PC-3 (cell line): ENCODE data around the gene EFR3B. TPM values are rescaled to one million over a fixed set of nuclear protein-coding genes. Genes with fewer than 3 reads are reported as not detected.

ENCODE experiments used
- ATAC-seq: fragments of 200-7000 bp; cut with Tn5 transposase; 2 replicates; pipeline ENCODE4 v1.9.1; 2020; ENCODE audit warnings: mild to moderate bottlenecking, moderate library complexity
- BruUV-seq: library from RNA; stranded (reverse); fragments of 400-500 nt; replicated peaks from 2 replicates; lab custom pipeline; 2021; lab: Mats Ljungman, UMichigan
- CTCF ChIA-PET: fragments of 300-600 bp; sonication (Branson Sonifier 250); formaldehyde crosslinking; loops from one replicate; lab custom pipeline; 2022; ENCODE audit warnings: antibody characterized with exemption; lab: Charles Lee
- POLR2A ChIA-PET: fragments of 300-600 bp; sonication (Branson Sonifier 250); formaldehyde crosslinking; loops from one replicate; lab custom pipeline; 2022; ENCODE audit warnings: antibody characterized with exemption; ENCODE audit not compliant: unreplicated experiment; lab: Charles Lee
- DNase-seq: peaks from one replicate; pipeline ENCODE4 v3.0.0-alpha.2; 2015
- H2AFZ ChIP-seq: fragments of 300-600 bp; sonication (generic); 2 replicates; pipeline ENCODE4 v1.6.0; 2016; ENCODE audit warnings: antibody characterized with exemption, low read length
- H3F3A ChIP-seq: fragments of 300-600 bp; sonication (generic); one replicate; pipeline ENCODE4 v1.6.0; 2017; ENCODE audit warnings: antibody characterized with exemption, low read length, control low read depth, mild to moderate bottlenecking; ENCODE audit not compliant: unreplicated experiment
- H3K27ac ChIP-seq: fragments of 300-600 bp; sonication (generic); 2 replicates; pipeline ENCODE4 v1.5.1; 2016; ENCODE audit warnings: mild to moderate bottlenecking, low read length
- H3K27me3 ChIP-seq: fragments of 300-600 bp; sonication (generic); 2 replicates; pipeline ENCODE4 v1.6.1; 2016; ENCODE audit warnings: low read length, mixed read lengths
- H3K36me3 ChIP-seq: fragments of 300-600 bp; sonication (generic); 2 replicates; pipeline ENCODE4 v1.6.1; 2016; ENCODE audit warnings: low read depth, mixed run types, low read length, mixed read lengths
- H3K4me1 ChIP-seq: fragments of 300-600 bp; sonication (generic); 2 replicates; pipeline ENCODE4 v1.5.1; 2016; ENCODE audit warnings: low read length; ENCODE audit not compliant: insufficient read depth
- H3K4me2 ChIP-seq: fragments of 300-600 bp; sonication (generic); 2 replicates; pipeline ENCODE4 v1.6.0; 2016; ENCODE audit warnings: low read length
- H3K4me3 ChIP-seq: fragments of 300-600 bp; sonication (generic); 2 replicates; pipeline ENCODE4 v1.5.1; 2016; ENCODE audit warnings: mild to moderate bottlenecking, low read length, mixed read lengths
- H3K79me2 ChIP-seq: fragments of 300-600 bp; sonication (generic); 2 replicates; pipeline ENCODE4 v1.6.1; 2017; ENCODE audit warnings: low read length, mixed read lengths
- H3K9ac ChIP-seq: fragments of 300-600 bp; sonication (generic); 2 replicates; pipeline ENCODE4 v1.6.0; 2016; ENCODE audit warnings: mild to moderate bottlenecking, low read length
- H3K9me2 ChIP-seq: fragments of 300-600 bp; sonication (generic); replicated peaks from 2 replicates; pipeline ENCODE4 v1.6.1; 2016; ENCODE audit warnings: mixed run types, low read length, mixed read lengths
- H3K9me3 ChIP-seq: fragments of 300-600 bp; sonication (generic); 2 replicates; pipeline ENCODE4 v1.6.1; 2016; ENCODE audit warnings: low read length, mixed read lengths
- H4K20me1 ChIP-seq: fragments of 300-600 bp; sonication (generic); 2 replicates; pipeline ENCODE4 v1.6.1; 2016; ENCODE audit warnings: low read length, mixed read lengths
- CTCF ChIP-seq: fragments of 300-600 bp; sonication (generic); conservative IDR thresholded peaks from 2 replicates; pipeline ENCODE4 v1.5.1; 2017; ENCODE audit warnings: antibody characterized with exemption, low read depth, mild to moderate bottlenecking, low read length
- EZH2 ChIP-seq: fragments of 300-600 bp; sonication (generic); IDR thresholded peaks from one replicate; pipeline ENCODE4 v1.6.1; 2017; ENCODE audit warnings: antibody characterized with exemption, mild to moderate bottlenecking, low read length; ENCODE audit not compliant: unreplicated experiment
- EZH2phosphoT487 ChIP-seq: fragments of 300-600 bp; sonication (generic); IDR thresholded peaks from 2 replicates; pipeline ENCODE4 v1.6.1; 2018; ENCODE audit warnings: mild to moderate bottlenecking, antibody characterized with exemption, low read length, borderline replicate concordance
- intact Hi-C: fragments of 100-400 bp; cut with micrococcal nuclease; formaldehyde crosslinking; loops from 2 replicates; pipeline ENCODE4 v1.9.0; 2023
- total RNA-seq: library from RNA; depleted of rRNA; stranded (reverse); fragments of >200 nt; gene quantifications from 2 replicates; pipeline ENCODE4 v1.2.3, GENCODE V29; 2014

The EFR3B gene
- total RNA-seq, 1 experiment from 2014 or later: 4.6 TPM

GRCh38 chr2:25034081-25034480, 7.8 kb upstream of the EFR3B start:
- intact Hi-C loops: no loop called here
- Histone ChIP-seq H3F3A (no peaks in the 10 kb centered on the region), H3K9me2 (no peaks in the 10 kb centered on the region), H3K27ac (no peak overlapping the region), H3K79me2 (no peaks in the 10 kb centered on the region), H3K4me3 (no peak overlapping the region), H3K4me1 (peaks cover 6% of the 10 kb centered on the region), H3K9me3 (no peaks in the 10 kb centered on the region), H3K27me3 (no peaks in the 10 kb centered on the region), H3K4me2 (no peak overlapping the region), H2AFZ (no peak overlapping the region), H3K36me3 (no peaks in the 10 kb centered on the region), H4K20me1 (no peaks in the 10 kb centered on the region), H3K9ac (no peak overlapping the region)
- no TSS peak for BruUV-seq
- CTCF ChIA-PET: no interaction called here
- no peak for DNase-seq
- TF ChIP-seq EZH2phosphoT487 (no peak), CTCF (no peak), EZH2 (no peak)
- no peak for ATAC-seq
- POLR2A ChIA-PET: no interaction called here

GRCh38 chr2:25035537-25036220, 6.2 kb upstream of the EFR3B start:
- no peaks in the 10 kb centered on the region for H3K36me3 ChIP-seq
- H2AFZ ChIP-seq: no peak overlapping the region
- no TSS peak for BruUV-seq
- intact Hi-C loops: no loop called here
- no peaks in the 10 kb centered on the region for H3K9me2 ChIP-seq
- H3K79me2 ChIP-seq: no peaks in the 10 kb centered on the region
- no peak overlapping the region for H3K4me3 ChIP-seq
- H3F3A ChIP-seq: no peaks in the 10 kb centered on the region
- ChIA-PET POLR2A (no interaction called here), CTCF (no interaction called here)
- no peaks in the 10 kb centered on the region for H3K4me1 ChIP-seq
- no peak for TF ChIP-seq EZH2phosphoT487
- TF ChIP-seq CTCF: no peak
- TF ChIP-seq EZH2: no peak
- H3K4me2 ChIP-seq: no peak overlapping the region
- peak; percentile 52 for DNase-seq
- 0 out of 2 replicates have a peak overlapping the region, but pooled peaks have one; percentile 6 for H3K27ac ChIP-seq
- no peaks in the 10 kb centered on the region for H3K9me3 ChIP-seq
- no peaks in the 10 kb centered on the region for H3K27me3 ChIP-seq
- H4K20me1 ChIP-seq: no peaks in the 10 kb centered on the region
- no peak overlapping the region for H3K9ac ChIP-seq
- ATAC-seq: no peak

GRCh38 chr2:25036221-25036559, 5.7 kb upstream of the EFR3B start:
- no peak overlapping the region for H3K27ac ChIP-seq
- intact Hi-C loops: no loop called here
- H3F3A ChIP-seq: no peaks in the 10 kb centered on the region
- no peaks in the 10 kb centered on the region for H4K20me1 ChIP-seq
- ATAC-seq (no peak), DNase-seq (no peak)
- H2AFZ ChIP-seq: no peak overlapping the region
- POLR2A ChIA-PET: no interaction called here
- no peaks in the 10 kb centered on the region for H3K4me1 ChIP-seq
- no peaks in the 10 kb centered on the region for H3K27me3 ChIP-seq
- TF ChIP-seq EZH2 (no peak), EZH2phosphoT487 (no peak), CTCF (no peak)
- no peak overlapping the region for H3K4me2 ChIP-seq
- no peak overlapping the region for H3K9ac ChIP-seq
- H3K79me2 ChIP-seq: no peaks in the 10 kb centered on the region
- no TSS peak for BruUV-seq
- H3K36me3 ChIP-seq: no peaks in the 10 kb centered on the region
- CTCF ChIA-PET: no interaction called here
- no peaks in the 10 kb centered on the region for H3K9me2 ChIP-seq
- H3K4me3 ChIP-seq: no peak overlapping the region
- no peaks in the 10 kb centered on the region for H3K9me3 ChIP-seq
